ENCODE data around the gene DOCK1.

Gene DOCK1

DNA sequence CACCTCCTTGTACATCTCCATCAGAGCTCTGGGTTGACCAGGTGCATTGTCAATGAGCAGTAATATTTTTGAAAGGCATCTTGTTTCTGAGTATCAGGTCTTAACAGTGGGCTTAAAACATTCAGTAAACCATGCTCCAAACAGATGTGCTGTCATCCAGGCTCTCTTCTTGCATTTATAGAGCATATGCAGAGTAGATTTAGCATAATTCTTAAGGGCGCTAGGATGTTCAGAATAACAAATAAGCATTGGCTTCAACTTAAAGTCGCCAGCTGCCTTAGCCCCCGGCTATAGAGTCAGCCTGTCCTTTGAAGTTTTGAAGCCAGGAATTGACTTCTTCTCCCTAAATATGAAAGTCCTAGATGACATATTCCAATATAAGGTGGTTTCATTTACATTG is 421.7 kb downstream of the DOCK1 start:
- no peak for DNase-seq

DNA sequence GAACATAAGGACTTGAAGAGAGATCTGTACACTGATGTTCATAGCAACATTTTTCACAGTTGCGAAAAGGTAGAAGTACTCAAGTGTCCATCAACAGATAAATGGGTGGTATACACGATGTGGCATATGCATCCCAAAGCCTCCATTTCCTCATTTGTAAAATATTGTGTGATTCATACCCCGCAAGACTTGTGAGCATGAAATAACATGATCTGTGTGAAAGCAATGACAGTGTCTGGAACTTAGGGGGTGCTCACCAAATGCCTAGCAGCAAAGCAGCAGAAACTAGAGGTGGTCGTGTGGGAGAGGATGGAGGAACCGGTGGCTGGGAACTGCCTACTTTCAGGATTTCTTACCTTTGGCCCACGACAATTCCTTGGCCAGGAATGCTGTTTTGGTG is 426.5 kb downstream of the DOCK1 start:
- DNase-seq: no peak

DNA sequence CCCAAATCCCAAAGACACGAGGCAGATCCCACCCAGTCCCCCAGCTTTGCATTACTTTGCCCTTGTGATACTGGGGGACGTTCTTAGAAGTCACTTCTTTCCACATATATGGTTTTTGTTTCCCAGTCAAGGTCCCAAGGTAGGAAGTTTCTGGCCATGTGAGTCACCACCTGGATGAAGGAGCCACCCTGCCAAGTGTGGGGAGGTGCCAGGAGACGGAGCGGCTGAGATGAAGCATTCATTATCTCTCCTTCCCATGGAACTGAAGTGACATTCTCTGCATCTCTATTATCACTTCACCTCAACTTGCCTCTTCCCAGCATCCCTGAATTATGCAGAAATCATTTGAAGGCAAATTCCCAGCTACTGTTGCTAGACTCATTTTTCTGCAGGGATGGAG is 427.4 kb downstream of the DOCK1 start:
- DNase-seq: no peak

DNA sequence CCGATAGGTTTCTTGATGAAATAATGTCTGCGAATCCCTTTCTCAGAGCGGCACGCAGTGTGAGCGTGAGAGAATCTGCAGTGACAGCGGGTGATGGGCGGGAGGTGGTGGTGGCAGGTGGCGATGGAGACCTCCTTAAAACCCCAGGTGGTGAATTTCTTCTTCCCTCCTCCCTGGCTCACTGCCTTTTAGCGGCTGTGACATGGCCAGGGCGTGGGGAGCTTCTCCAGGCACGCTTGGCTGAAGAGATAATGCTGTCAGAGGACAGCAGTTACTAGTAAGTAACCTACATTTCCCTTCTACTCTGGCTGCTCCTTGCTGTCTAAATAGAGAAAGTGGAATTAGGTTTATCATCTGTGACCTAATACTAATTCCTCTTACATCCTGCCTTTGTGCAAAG is 432.6 kb downstream of the DOCK1 start:
- no peak for DNase-seq

DNA sequence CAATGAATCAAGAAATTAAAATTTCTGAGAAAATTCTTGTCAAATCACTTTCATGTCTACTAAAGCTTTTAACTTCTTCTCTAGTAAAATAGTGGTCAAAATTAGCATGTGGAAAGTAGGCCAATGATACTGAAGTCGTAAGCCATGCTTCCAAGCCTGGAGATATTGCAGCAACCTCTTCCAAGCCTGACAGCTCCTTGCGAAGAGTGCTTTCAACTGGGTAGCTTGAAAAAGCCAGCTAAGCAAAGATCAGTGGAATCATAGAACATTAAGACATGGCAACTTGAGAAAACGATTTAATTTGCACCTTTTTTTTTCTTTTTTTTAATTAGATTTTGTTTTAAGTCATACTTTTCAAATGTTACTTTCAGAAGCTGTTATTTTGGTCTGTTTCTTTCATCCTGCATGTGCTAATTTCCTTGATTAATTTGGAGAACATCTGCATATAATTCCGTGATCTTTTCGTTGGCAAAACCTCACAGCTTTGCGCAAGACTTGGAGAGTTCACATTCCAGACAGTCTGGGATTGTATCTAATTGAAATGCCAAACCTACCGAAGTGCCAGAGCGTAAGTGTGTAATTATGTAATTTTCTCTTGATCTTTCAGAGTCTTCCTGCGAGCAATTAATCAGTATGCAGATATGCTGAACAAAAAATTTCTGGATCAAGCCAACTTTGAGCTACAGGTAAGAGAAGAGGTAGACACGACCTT is 433.3 kb downstream of the DOCK1 start:
- DNase-seq: no peak

DNA sequence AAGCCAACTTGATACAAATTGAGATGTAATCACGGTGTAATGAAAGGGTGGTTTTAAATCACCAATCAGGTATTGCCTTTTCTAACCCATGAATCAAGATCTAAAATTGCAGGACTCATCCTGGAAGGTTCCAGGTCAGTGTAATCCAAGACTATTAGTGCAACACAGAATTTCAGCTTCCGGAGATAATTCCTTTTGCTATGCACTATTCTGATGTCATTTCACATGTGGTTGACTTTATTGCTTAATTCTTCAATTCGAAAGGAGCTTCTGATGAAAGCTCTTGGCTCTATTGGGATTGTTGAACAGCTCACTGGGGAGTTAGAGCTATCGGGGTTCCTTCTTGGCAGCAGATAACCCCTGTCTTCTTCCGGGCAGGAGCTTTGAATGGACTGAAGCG is 438.6 kb downstream of the DOCK1 start:
- DNase-seq: no peak

DNA sequence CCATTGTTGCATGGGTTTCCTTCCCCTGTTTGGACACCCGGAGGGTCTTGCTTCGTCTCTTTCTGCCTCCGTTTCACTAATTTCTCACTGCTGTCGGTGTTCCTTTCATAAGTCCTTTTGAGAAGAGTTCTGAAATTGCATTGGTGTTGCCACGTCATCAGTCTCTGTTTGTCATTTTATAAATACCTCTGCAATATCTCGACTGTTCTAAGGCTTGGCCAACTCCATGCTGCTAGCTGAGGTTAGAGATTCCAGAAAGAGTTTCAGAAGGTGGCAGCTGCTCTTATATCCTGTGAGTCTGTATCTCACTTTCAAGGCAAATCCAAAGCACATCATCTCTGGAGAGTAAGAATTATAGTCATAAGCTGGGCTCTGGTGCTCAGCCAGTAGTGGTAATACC is 439.1 kb downstream of the DOCK1 start:
- no peak for DNase-seq

DNA sequence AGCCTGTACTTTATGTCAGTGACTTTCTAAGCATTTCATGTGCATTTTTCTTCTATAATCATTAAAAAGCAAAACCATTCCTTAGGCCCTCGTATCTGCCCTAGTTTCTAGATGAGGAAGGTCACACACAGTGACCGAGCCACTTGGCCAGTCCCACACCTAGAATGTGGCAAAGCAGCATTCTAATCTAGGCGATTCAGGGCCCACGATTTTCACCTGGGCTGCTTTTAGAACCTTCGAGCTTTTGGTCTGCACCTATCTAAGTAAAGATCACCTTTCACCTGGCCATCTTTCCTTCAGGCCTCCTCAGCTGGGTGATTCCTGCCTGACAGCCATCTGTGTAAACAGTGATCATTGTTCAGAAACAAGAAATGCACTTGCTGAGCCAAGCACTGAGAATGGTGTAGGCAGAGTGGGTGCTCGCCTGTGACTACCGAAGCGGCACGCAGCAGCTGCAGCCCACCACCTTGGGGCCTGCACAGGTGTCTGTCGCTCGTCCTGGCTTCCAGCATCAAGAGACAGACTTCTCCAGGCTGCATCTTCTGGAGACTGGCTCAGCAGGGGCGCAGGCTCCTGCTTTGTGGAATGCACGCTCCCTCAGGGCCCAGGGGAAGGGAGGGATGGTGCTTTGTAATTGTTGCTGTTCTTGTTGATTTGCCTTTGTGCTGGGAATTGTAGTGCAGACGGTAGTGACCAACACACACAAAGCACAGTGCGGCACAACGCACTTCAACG is 440.2 kb downstream of the DOCK1 start:
- DNase-seq: no peak

DNA sequence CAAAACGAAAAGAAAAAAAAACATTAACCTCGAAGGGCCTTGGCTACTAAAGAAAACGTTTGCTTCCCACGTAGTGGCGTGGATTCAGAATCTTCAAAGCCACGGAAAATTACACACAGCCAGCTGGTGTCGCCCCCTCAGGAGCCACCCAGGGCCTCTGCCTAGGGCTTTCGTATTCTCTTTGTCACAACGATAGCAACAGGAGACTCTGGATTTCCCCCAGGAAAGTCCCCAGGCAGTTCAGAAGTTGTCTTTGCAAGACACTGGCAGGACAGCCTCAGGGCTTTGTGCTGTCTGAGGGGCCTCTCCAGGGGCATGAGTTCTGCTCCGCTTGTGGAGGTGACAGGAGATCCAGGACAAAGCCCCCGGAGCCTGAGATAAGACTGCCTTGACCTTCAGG is 441.4 kb downstream of the DOCK1 start:
- DNase-seq: no peak

DNA sequence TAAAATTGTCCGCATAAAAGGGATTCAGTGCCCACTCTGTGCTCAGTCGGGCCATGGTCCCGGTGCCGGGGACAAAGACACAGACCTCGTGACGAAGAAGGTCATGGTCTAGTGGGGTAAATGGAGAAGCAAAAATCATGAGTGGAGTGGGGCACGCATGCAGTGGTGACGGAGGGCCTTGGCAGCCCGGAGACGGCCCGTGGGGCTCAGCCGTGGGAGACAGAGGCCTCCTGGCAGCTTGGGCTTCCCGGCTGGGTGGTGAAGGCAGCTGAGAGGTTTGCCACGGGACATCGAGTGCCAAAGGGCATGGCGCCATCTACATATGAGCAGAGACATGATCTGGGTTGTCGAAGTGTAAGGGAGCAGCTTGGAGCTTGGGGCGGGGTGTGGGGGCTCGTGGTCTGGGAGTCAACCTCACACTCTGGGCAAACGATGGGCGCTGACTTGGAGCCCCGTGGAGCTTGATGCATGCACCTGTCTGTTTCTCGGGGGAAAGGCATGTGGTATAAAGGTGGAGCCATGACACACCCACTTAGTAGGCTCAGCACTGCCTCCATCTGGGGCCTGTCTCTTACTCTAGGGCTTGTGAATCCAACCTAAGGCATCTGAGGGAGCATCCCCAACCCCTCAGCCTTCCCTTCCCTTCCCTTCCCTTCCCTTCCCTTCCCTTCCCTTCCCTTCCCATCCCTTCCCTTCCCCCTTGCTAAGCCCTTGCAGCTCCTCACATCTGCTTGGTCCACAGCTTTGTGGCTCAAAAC is 442.2 kb downstream of the DOCK1 start:
- DNase-seq: no peak

DNA sequence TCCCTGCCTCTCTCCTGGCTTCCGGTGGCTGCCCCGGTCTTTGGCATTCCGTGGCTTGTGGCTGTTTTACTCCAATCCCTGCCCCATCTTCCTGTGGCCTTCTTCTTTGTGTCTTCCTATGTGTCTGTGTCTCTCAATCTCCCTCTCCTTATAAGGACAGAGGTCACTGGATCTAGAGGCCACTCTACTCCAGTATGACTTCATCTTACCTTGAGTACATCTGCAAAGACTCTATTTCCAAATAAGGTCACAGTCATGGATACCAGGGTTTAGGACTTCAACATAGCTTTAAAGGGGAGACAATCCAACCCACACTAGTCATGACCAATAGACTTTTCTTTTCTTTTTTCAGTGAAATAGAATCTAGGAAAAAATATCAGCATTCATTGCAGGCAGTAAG is 444.5 kb downstream of the DOCK1 start:
- DNase-seq: no peak

DNA sequence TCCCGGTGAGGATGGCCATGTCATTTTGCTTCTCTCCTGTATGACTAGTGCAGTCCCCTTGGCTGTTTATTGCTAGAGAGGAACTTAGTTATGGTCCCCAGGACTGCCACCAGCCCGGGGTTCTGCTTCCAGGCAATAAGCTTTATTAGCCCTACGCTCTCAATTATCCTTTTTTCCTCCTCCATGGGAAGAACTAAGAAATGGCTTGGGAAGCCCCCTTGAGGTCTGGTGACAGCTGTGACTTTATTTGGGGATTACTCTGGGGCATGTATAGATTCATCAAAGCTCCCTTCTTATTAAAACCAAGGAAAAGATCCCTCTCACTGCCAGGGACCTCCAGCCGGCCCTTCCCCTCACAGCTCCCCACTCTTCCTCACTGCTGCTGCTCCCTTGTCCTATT is 446.3 kb downstream of the DOCK1 start:
- DNase-seq: no peak

DNA sequence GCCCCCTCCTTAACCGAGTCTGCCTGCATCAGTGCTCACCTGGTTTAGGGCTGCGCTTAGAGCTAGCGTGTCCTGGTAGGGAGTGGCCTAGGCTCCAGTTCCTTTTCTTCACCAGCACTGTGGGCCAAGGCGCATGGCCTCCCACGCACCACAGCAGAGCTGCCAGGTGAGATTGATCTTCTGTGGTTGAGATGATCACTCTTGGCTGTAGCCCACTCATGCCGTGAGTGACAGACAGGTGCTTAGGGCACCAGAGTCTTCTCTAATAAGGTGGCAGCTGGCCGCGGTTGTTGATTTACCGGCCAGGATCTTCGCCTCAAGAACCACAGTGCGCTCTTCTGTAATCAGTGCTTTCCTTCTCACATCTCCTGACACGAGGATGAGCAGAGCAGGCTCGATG is 448.3 kb downstream of the DOCK1 start:
- DNase-seq: no peak

DNA sequence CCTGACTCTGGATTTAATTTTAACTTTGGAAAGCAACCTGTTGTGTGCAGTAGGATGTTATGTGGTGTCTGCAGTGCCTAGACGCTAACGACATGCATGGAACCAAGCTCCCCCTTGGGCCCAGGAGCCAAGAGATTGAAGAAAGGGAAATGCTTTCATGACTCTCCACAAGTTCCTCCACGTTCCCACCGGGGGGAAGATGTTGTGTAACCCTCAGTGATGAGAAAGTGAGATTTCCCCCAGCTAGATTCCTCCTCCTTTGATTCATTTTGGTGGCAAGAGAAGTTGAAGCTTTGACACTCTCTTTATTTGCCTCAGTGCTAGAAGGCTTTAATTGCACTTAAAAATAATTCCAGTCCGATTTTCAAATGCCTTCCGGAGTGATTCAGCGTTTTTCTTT is 449.0 kb downstream of the DOCK1 start:
- no peak for DNase-seq

DNA sequence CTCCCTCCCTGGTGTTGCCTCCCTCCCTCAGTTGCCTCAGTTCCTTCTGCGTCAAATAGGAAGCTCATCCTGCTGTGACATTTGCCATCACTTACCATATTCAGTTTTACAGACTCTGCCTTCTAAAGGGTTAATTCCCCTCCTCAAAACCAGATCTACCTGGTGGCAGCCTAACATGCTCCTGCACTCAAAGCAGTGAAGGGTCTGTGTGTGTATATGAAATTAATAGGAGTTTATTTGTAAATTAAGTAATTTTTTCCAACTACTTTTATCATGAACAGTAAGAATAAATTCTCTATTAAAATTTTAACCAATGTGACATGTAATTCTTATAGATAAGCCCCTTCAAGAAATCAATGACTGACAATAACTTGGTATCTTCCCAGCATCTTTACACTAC is 449.8 kb downstream of the DOCK1 start:
- DNase-seq: no peak

DNA sequence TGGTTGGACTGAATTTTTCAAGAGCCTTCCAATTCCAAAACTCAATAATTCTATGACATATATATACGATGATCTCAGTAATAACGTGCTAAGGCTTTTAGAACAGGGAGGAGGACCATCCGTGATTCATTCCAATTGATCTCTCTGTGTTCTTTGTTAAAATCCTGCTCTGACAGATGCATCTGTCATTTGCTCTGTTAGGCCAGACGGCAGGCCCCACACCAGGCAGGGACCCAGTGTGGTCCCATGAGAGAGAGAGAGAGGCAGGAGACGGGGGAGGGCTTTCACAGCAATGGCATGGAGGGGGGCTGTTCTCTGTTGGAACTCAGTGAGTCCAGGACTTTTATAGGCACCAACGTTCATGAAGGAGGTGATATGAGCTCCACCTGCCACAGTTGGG is 451.1 kb downstream of the DOCK1 start:
- no peak for DNase-seq

DNA sequence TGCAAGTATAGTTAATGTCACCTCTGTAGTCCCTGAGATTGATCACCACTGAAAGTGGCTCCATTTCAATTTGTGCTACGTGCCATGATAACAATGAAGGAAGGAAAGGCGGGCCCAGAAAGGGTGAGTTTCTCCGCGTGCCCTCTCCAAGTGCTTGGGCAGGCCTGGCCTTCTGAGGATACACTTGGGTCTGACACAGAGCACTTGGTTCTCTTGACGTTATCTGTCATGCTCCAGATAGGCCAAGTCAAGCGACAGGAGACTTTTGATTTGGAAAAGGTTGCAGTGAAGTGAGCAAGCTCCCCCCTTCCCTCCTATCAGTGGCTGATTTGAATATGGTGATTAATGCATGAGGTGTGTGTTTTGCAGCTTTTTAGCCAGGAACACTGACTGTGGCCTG is 452.0 kb downstream of the DOCK1 start:
- no peak for DNase-seq

DNA sequence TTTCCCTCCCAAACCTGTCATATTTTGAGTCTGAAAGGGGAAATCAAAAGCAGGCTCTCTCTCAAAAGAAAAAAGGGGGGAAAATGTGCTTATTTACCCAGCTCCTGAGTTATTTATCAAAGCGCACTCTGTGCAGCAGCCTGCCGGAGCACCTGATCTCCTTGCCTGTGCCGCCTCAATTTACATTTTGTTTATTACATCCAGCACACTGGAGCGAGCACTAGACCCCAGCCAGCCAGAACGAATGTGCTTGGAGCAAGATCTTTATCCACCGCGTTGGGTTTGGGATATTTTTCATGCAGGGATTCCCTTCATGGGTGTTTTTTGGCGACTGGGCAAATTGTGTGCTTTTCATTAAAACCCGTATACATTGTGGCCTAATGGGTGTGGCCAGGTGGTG is 453.1 kb downstream of the DOCK1 start:
- DNase-seq: no peak

DNA sequence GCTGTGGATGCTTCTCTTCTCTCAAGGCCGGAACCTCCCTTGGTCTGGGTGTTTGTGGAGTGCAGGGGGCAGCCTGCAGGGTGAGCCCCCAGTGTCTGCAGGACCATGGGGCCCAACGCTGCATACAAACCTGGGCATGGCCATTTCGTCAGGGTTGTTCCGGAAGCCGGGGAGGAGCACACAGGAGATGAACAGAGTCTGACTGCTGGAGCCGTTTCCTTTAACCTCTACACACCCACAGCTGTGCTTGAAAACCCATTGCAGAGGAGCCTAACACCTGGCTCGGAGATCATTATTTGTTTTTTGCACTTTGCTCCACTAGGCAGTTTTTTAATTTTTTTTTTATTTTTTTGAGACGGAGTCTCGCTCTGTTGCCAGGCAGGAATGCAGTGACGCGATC is 458.8 kb downstream of the DOCK1 start:
- DNase-seq: no peak

DNA sequence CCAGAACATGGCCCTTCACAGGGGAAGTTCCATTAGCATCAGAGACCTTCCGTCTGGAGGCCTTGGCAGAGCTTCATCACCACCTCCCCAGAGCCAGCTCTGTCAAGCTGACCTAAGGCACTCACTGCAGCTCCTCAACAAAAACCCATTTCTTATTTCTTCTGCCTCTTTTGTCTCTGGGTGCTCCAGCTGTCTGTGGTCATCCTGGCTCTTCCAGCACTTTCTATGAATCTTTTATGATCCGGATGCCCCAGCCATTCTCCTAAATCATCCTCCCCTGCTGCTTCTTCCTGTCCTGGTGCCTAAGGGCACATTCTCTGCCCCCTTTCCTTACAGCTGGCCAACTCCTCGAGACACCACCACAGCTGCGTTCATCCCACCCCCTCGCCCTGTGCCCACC is 462.9 kb downstream of the DOCK1 start:
- DNase-seq: no peak

DNA sequence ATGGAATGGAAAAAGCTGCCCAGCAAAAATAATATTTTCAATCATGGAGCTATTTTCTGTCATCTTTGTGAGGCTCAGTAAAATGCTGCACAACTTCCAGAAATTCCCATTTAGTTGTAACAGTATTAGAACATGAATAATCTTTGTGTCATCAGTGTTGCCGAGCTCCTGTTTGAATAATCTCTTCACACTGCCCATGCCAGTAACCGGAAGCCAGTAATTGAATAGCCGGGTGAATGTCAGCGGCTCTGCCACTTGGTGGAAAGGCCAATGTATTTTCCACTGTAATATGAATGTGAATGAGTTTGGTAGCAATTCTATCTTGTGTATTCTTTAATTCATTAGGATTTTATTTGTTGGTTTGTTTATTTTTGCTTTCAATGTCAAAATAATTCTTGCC is 463.7 kb downstream of the DOCK1 start:
- no peak for DNase-seq

DNA sequence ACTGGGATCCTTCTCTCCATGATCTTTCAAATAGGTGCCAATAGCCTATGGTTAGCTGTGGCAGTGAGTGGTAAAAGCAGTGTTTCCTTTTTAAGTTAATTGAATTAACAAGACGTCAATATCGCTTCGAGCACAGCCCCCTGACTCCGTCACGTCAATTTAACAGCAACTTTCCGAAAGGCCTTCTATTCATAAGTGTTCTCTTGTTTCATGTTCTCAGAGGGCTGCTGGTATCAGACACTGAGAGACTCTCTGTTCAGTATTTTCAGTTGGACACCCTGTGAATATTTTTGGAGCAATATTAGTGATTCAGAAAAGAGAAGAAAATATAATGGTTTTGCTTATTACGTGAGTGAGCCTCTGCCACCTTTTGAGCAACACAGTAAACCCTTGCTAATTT is 465.4 kb downstream of the DOCK1 start:
- no peak for DNase-seq

DNA sequence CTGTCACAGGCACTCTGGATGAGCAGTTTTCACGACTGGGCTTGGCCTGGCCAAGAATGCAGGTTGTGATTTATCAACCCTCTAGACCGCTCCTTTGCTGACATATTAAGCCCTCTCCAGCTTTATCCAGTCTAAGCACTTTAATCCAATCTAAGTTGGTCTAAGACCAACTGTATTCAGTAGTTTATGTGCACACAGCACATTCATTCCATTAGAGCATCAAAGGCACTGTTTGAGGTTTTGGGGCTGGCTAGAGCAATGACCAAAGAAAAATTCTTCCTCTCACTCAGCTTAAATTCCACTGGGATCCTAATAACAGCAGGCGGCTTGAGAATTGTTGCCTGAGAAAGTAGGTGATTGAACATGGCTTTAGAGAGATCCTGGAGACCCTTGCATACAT is 467.1 kb downstream of the DOCK1 start:
- no peak for DNase-seq

DNA sequence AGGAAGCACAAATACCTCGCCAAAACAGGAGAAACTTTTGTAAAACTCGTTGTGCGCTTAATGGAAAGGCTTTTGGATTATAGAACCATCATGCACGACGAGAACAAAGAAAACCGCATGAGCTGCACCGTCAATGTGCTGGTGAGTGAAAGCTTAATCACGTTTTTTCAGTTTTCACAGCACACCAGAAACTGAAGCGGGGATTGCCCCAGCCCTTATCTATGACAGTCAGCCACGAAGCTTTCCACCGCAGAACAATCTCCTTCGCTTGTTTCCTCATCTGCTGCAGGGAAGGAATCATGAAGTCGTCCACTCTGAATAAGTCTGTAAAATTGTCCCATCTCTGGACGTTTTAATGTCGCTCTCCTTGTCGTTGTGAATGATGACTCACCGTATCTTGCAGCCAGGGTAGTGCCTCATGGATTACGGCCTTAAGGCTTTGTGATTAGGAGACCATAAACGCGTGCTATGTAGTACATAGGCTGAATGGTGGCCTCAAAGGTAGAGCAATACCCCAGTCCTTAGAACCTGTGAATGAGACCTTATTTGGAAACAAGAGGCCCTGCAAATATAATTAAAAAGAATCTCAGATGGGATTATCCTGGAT is 468.9 kb downstream of the DOCK1 start:
- no peak for DNase-seq

All from GOT3 (cell line).